IMR-90 (cell line): ENCODE measurements around the gene EHMT1. TPM values are rescaled to one million over a fixed set of nuclear protein-coding genes. Genes with fewer than 3 reads are reported as not detected.
"Not testable (repeated sequence)": the region's sequence is repeated elsewhere in the genome, so short reads cannot be mapped to it uniquely, and the experiment has no call there.

Source experiments
- ATAC-seq: fragments of 200-7000 bp; cut with Tn5 transposase; 2 replicates; pipeline ENCODE4 v1.9.1; 2020; ENCODE audit warnings: low read depth, mild to moderate bottlenecking, moderate library complexity
- BruUV-seq: library from RNA; stranded (reverse); fragments of 400-500 nt; replicated peaks from 2 replicates; lab custom pipeline; 2021; lab: Mats Ljungman, UMichigan
- CTCF ChIA-PET: fragments of 300-600 bp; formaldehyde crosslinking; extraction: SDS; loops from one replicate; lab custom pipeline; 2021; ENCODE audit warnings: antibody characterized with exemption; lab: Yijun Ruan, JAX
- POLR2A ChIA-PET: fragments of 300-600 bp; sonication (Branson Sonifier 250); formaldehyde crosslinking; loops from one replicate; lab custom pipeline; 2022; ENCODE audit warnings: antibody characterized with exemption; ENCODE audit not compliant: unreplicated experiment; lab: Charles Lee
- DNase-seq: peaks from one replicate; pipeline ENCODE4 v3.0.0; 2013
- H2AFZ ChIP-seq: replicated peaks from 2 replicates; pipeline ENCODE3; 2013; ENCODE audit warnings: low read length, mild to moderate bottlenecking; ENCODE audit not compliant: poor library complexity
- H2AK5ac ChIP-seq: 2 replicates; pipeline ENCODE4 v1.6.1; 2013; ENCODE audit warnings: low read depth, low read length, inconsistent platforms
- H2AK9ac ChIP-seq: replicated peaks from 2 replicates; pipeline ENCODE3; 2013; ENCODE audit warnings: mild to moderate bottlenecking, low read depth, low read length, moderate library complexity; ENCODE audit not compliant: poor library complexity
- H2BK120ac ChIP-seq: 2 replicates; pipeline ENCODE4 v1.6.1; 2013; ENCODE audit warnings: low read depth, low read length, inconsistent platforms
- H2BK15ac ChIP-seq: 3 replicates; pipeline ENCODE4 v1.6.1; 2013; ENCODE audit warnings: low read depth, low read length, inconsistent platforms
- H2BK20ac ChIP-seq: 2 replicates; pipeline ENCODE4 v1.6.1; 2013; ENCODE audit warnings: low read depth, mild to moderate bottlenecking, inconsistent platforms, low read length, moderate library complexity
- H2BK5ac ChIP-seq: 2 replicates; pipeline ENCODE4 v1.6.1; 2013; ENCODE audit warnings: mild to moderate bottlenecking, low read depth, low read length, inconsistent platforms; ENCODE audit not compliant: poor library complexity, severe bottlenecking
- H3K14ac ChIP-seq: replicated peaks from 2 replicates; pipeline ENCODE4 v1.6.1; 2013; ENCODE audit warnings: low read depth, low read length, inconsistent platforms
- H3K18ac ChIP-seq: 2 replicates; pipeline ENCODE4 v1.6.1; 2013; ENCODE audit warnings: low read depth, low read length, control low read depth
- H3K23ac ChIP-seq: 2 replicates; pipeline ENCODE4 v1.6.1; 2013; ENCODE audit warnings: low read depth, low read length, inconsistent platforms
- H3K27ac ChIP-seq: 2 replicates; pipeline ENCODE4 v1.5.1; 2013; ENCODE audit warnings: mild to moderate bottlenecking, control low read depth, low read length; ENCODE audit not compliant: insufficient read depth
- H3K27me3 ChIP-seq: 2 replicates; pipeline ENCODE4 v1.6.1; 2013; ENCODE audit warnings: low read length; ENCODE audit not compliant: control insufficient read depth, insufficient read depth
- H3K36me3 ChIP-seq: 2 replicates; pipeline ENCODE4 v1.6.1; 2013; ENCODE audit warnings: low read length, mixed read lengths; ENCODE audit not compliant: control insufficient read depth, insufficient read depth
- H3K4ac ChIP-seq: 2 replicates; pipeline ENCODE4 v1.6.1; 2013; ENCODE audit warnings: low read depth, low read length, inconsistent platforms
- H3K4me1 ChIP-seq: 2 replicates; pipeline ENCODE4 v1.6.1; 2013; ENCODE audit warnings: low read length, mixed read lengths; ENCODE audit not compliant: control insufficient read depth, insufficient read depth
- H3K4me2 ChIP-seq: 2 replicates; pipeline ENCODE4 v1.6.1; 2013; ENCODE audit warnings: low read depth, mild to moderate bottlenecking, control low read depth, low read length, moderate library complexity
- H3K4me3 ChIP-seq: 2 replicates; pipeline ENCODE4 v1.5.1; 2013; ENCODE audit warnings: low read depth, mild to moderate bottlenecking, control low read depth, low read length, moderate library complexity; ENCODE audit not compliant: insufficient read depth
- H3K56ac ChIP-seq: 2 replicates; pipeline ENCODE4 v1.6.1; 2013; ENCODE audit warnings: low read length, inconsistent platforms; ENCODE audit not compliant: insufficient read depth; ENCODE audit errors: extremely low read depth
- H3K79me1 ChIP-seq, 2 experiments: 2 replicates each; pipeline ENCODE4 v1.6.1; 2013; ENCODE audit warnings: low read length in 2 of 2, inconsistent platforms in 1 of 2, low read depth in 1 of 2
- H3K9ac ChIP-seq: 2 replicates; pipeline ENCODE4 v1.6.1; 2013; ENCODE audit warnings: low read depth, low read length, control low read depth
- H3K9me1 ChIP-seq: 2 replicates; pipeline ENCODE4 v1.6.1; 2013; ENCODE audit warnings: low read length, inconsistent platforms; ENCODE audit not compliant: insufficient read depth
- H3K9me3 ChIP-seq: 2 replicates; pipeline ENCODE4 v1.6.1; 2013; ENCODE audit warnings: low read length; ENCODE audit not compliant: control insufficient read depth, insufficient read depth
- H4K20me1 ChIP-seq: 2 replicates; pipeline ENCODE4 v1.6.1; 2013; ENCODE audit warnings: low read length, inconsistent platforms; ENCODE audit not compliant: insufficient read depth
- H4K5ac ChIP-seq: 2 replicates; pipeline ENCODE4 v1.6.1; 2013; ENCODE audit warnings: mild to moderate bottlenecking, low read depth, low read length, control low read depth
- H4K8ac ChIP-seq, 2 experiments: 2 replicates each; pipeline ENCODE4 v1.6.1; 2013; ENCODE audit warnings: low read depth in 2 of 2, low read length in 2 of 2, control low read depth in 1 of 2, inconsistent platforms in 1 of 2
- H4K91ac ChIP-seq: 2 replicates; pipeline ENCODE4 v1.6.1; 2013; ENCODE audit warnings: low read depth, low read length, inconsistent platforms; ENCODE audit not compliant: insufficient read depth
- WGBS, 2 experiments: methylation state at CpG; one replicate each; pipeline versions ENCODE4 v1.1.5 to v1.1.7; 2013; ENCODE audit warnings: missing lambda C conversion rate in 2 of 2; ENCODE audit not compliant: insufficient read length in 1 of 2; ENCODE audit errors: extremely low coverage in 2 of 2; 5-methylcytosine and 5-hydroxymethylcytosine counted together
- dilution Hi-C: fragments of 300-500 bp; cut with HindIII; formaldehyde crosslinking; loops from one replicate; pipeline ENCODE4 v1.14.3; 2018; ENCODE audit warnings: low sequenced_read_pairs; ENCODE audit not compliant: unreplicated experiment
- in situ Hi-C: fragments of 300-500 bp; cut with MboI; formaldehyde crosslinking; loops from 3 replicates; pipeline ENCODE4 v1.14.3; 2019; ENCODE audit warnings: low sequenced_read_pairs, inconsistent platforms, mixed read lengths
- intact Hi-C: fragments of 100-400 bp; cut with micrococcal nuclease; formaldehyde crosslinking; loops from 2 replicates; pipeline ENCODE4 v1.10.0; 2022
- polyA plus RNA-seq, 3 experiments: library from polyadenylated mRNA; depleted of rRNA; stranded (reverse); fragments of >200 nt; gene quantifications; 2 replicates each; pipeline ENCODE4 v1.2.3, GENCODE V29; 2012; ENCODE audit warnings: low replicate concordance in 1 of 3
- total RNA-seq: library from RNA; depleted of rRNA; stranded (reverse); fragments of >200 nt; gene quantifications from 2 replicates; pipeline ENCODE4 v1.2.3, GENCODE V29; 2012

Gene EHMT1
- total and polyA plus RNA-seq, 2 of the 4 experiments (the other 2 are of a cell fraction): 32.8 to 35.1 TPM

DNA sequence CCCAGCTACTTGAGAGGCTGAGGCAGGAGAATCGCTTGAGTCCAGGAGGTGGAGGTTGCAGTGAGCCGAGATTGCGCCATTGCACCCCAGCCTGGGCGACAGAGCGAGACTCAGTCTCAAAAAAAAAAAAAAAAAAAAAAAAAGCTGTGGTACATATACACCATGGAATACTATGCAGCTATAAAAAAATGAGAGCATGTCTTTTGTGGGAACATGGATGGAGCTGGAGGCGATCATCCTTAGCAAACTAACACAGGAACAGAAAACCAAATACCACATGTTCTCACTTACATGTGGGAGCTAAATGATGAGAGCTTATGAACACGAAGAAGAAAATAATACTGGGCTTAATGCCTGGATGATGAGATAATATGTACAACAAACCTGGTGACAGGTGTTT, 22.2 kb upstream of the EHMT1 start:
- H2AK9ac ChIP-seq, CTCF ChIA-PET, H2BK15ac ChIP-seq, H3K4me1 ChIP-seq, H3K18ac ChIP-seq, H3K9me1 ChIP-seq, H3K4me3 ChIP-seq, dilution Hi-C loops, H3K23ac ChIP-seq, intact Hi-C loops, H3K27me3 ChIP-seq, H3K14ac ChIP-seq, POLR2A ChIA-PET, H2AK5ac ChIP-seq, DNase-seq, H4K8ac ChIP-seq, H3K27ac ChIP-seq, H3K56ac ChIP-seq, H4K91ac ChIP-seq, H4K5ac ChIP-seq, H3K36me3 ChIP-seq, H3K9ac ChIP-seq, H3K9me3 ChIP-seq, in situ Hi-C loops, H3K79me1 ChIP-seq, H2BK20ac ChIP-seq, ATAC-seq, H3K4me2 ChIP-seq, H2BK120ac ChIP-seq, BruUV-seq, H2AFZ ChIP-seq, H4K20me1 ChIP-seq, H3K4ac ChIP-seq, H2BK5ac ChIP-seq: not testable (repeated sequence)
- no CpG with 5 or more reads among the region's 7 CpGs for WGBS, 2 experiments
